Activated CD4-positive, alpha-beta T cell treated with anti-CD3 and anti-CD28 coated beads, Interleukin-2, Interleukin-4, amounts not matched to agents 100 ng/mL and 50 ng/mL, durations not matched to agents 16 hours and 8 hours (primary cell): ENCODE data around the gene SERPINB1.
A peak's percentile ranks its signal among the peaks of the same experiment; 100 is the strongest.
"Not testable (repeated sequence)": the region's sequence is repeated elsewhere in the genome, so short reads cannot be mapped to it uniquely, and the experiment has no call there.

Experiments used
- DNase-seq: peaks from one replicate; pipeline ENCODE4 v3.0.0-alpha.2; 2020; ENCODE audit warnings: low spot score

Gene SERPINB1

GRCh38 chr6:2818593-2818992 lies 23.1 kb downstream of the SERPINB1 start:
- no peak for DNase-seq

GRCh38 chr6:2817903-2818443 lies 23.7 kb downstream of the SERPINB1 start:
- no peak for DNase-seq

- DNase-seq: no peak
Measured at GRCh38 chr6:2816158-2816557, 25.5 kb downstream of the SERPINB1 start.

- DNase-seq: no peak
Measured at GRCh38 chr6:2812695-2813094, 29.0 kb downstream of the SERPINB1 start.

- DNase-seq: peak; percentile 22
Measured at GRCh38 chr6:2810092-2810671, 31.5 kb downstream of the SERPINB1 start.

GRCh38 chr6:2809015-2809414 lies 32.6 kb downstream of the SERPINB1 start:
- DNase-seq: no peak

- no peak for DNase-seq
Measured at GRCh38 chr6:2807342-2808090, 34.1 kb downstream of the SERPINB1 start.

- DNase-seq: no peak
Measured at GRCh38 chr6:2806644-2807043, 35.0 kb downstream of the SERPINB1 start.

- DNase-seq: no peak
Measured at GRCh38 chr6:2805031-2805430, 36.6 kb downstream of the SERPINB1 start.

GRCh38 chr6:2804516-2804915 lies 37.1 kb downstream of the SERPINB1 start:
- no peak for DNase-seq

GRCh38 chr6:2803731-2804429 lies 37.8 kb downstream of the SERPINB1 start:
- no peak for DNase-seq

GRCh38 chr6:2802521-2803060 lies 39.1 kb downstream of the SERPINB1 start:
- no peak for DNase-seq

GRCh38 chr6:2801687-2802086 lies 40.0 kb downstream of the SERPINB1 start:
- DNase-seq: not testable (repeated sequence)

GRCh38 chr6:2800552-2801316 lies 40.9 kb downstream of the SERPINB1 start:
- DNase-seq: no peak

- peak; percentile 66 for DNase-seq
Measured at GRCh38 chr6:2799936-2800527, 41.6 kb downstream of the SERPINB1 start.

GRCh38 chr6:2798586-2799134 lies 43.0 kb downstream of the SERPINB1 start:
- no peak for DNase-seq

- no peak for DNase-seq
Measured at GRCh38 chr6:2797564-2798031, 44.1 kb downstream of the SERPINB1 start.

- no peak for DNase-seq
Measured at GRCh38 chr6:2796861-2797260, 44.8 kb downstream of the SERPINB1 start.

- DNase-seq: peak; percentile 47
Measured at GRCh38 chr6:2795956-2796355, 45.7 kb downstream of the SERPINB1 start.

GRCh38 chr6:2795162-2795561 lies 46.5 kb downstream of the SERPINB1 start:
- DNase-seq: no peak

GRCh38 chr6:2794171-2794730 lies 47.4 kb downstream of the SERPINB1 start:
- no peak for DNase-seq
